H1 (cell line): ENCODE data around the gene PPFIA4. TPM values are rescaled to one million over a fixed set of nuclear protein-coding genes. Genes with fewer than 3 reads are reported as not detected.

Experiments used
- CEBPB ChIP-seq: IDR thresholded peaks from 2 replicates; pipeline ENCODE4 v1.6.1; 2012; ENCODE audit warnings: low read depth, low read length
- CHD1 ChIP-seq: IDR thresholded peaks from 2 replicates; pipeline ENCODE4 v1.6.1; 2012; ENCODE audit warnings: low read depth, low read length, improper control_type of control experiment
- CTBP2 ChIP-seq: IDR thresholded peaks from 2 replicates; pipeline ENCODE4 v1.7.0; 2011; ENCODE audit warnings: borderline replicate concordance, mild to moderate bottlenecking, moderate library complexity, mixed read lengths, low read length; ENCODE audit not compliant: insufficient read depth, insufficient read length
- E2F6 ChIP-seq: IDR thresholded peaks from 2 replicates; pipeline ENCODE4 v1.6.1; 2012; ENCODE audit warnings: inconsistent platforms
- MAFK ChIP-seq: IDR thresholded peaks from 2 replicates; pipeline ENCODE4 v1.6.1; 2012; ENCODE audit warnings: low read depth, mild to moderate bottlenecking, improper control_type of control experiment, low read length
- POU5F1 ChIP-seq: IDR thresholded peaks from 2 replicates; pipeline ENCODE4 v1.6.1; 2011; ENCODE audit warnings: low read depth, mild to moderate bottlenecking, low read length, moderate library complexity
- YY1 ChIP-seq: IDR thresholded peaks from 2 replicates; pipeline ENCODE4 v1.6.1; 2011; ENCODE audit warnings: low read depth, mild to moderate bottlenecking, low read length
- polyA plus RNA-seq, 7 experiments: library from polyadenylated mRNA; depleted of rRNA in 3 of 7; stranded (reverse) in 5 of 7; unstranded in 2 of 7; fragments of >200 nt in 5 of 7; fragments of 200-250 nt in 2 of 7; gene quantifications; 1 replicate in 5 of 7; 2 replicates in 1 of 7; 4 replicates in 1 of 7; pipeline versions ENCODE4 v1.2.1 to v1.2.3, GENCODE V29; 2011 to 2013; ENCODE audit warnings: missing spikeins in 2 of 7, mixed read lengths in 2 of 7
- total RNA-seq: library from RNA; stranded (reverse); fragmentation: NEBNext Ultra II Directional; extraction: Animal tissue kit (Norgen Biotek cat#: 25700); gene quantifications from 2 replicates; pipeline ENCODE4 v1.2.1, GENCODE V29; 2021

Gene PPFIA4
- total and polyA plus RNA-seq, 2 of the 8 experiments (the other 6 are each of a cell fraction or from before 2014, with no cell fraction given) = 9.0 to 9.9 TPM

- TF ChIP-seq CTBP2 = no peak
- TF ChIP-seq E2F6 = no peak
- TF ChIP-seq CEBPB = no peak
- TF ChIP-seq POU5F1 = no peak
- TF ChIP-seq MAFK = no peak
- no peak for TF ChIP-seq YY1
- no peak for TF ChIP-seq CHD1
These were observed 97.7 kb downstream of the PPFIA4 start (continued) for GRCh38 chr1:203124011-203124410.
